ENCODE data around the gene CBLN3.

CBLN3 gene

DNA sequence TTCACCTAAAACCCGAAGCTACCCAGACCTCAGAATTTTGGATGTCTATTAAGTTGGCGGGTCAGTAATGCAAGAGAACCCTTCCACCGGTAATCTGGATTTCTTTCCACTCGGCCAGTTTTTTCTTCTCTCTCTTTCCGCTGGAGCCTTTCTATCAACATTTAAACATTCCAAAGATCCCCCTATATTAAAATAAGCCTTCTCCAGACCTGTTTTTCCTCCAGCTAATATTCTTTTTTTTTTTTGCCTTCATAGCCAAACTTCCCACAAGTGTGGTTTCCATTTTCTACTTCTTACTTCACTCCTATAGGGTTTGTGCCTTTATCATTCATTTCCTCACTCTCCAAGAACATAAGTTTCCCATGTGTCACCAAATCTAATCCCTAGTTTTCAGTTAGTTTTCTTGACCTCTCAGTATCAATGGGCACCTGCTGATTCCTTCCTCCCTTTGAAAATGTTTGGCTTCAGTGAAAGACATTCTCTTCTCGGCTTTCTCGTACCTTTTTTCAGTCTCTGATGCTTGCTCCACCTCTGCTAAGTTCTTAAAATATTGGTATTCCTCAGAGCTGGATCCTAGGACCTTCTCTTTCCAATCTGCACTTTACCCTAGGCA is 13.7 kb upstream of the CBLN3 start:
- H3K4me3 ChIP-seq (ENCODE audit: low read length): peak overlapping the region; percentile 96
- TF ChIP-seq ZNF274 (IDR thresholded peaks at IDR 0.05; ENCODE audit: low read depth, low read length): no peak

DNA sequence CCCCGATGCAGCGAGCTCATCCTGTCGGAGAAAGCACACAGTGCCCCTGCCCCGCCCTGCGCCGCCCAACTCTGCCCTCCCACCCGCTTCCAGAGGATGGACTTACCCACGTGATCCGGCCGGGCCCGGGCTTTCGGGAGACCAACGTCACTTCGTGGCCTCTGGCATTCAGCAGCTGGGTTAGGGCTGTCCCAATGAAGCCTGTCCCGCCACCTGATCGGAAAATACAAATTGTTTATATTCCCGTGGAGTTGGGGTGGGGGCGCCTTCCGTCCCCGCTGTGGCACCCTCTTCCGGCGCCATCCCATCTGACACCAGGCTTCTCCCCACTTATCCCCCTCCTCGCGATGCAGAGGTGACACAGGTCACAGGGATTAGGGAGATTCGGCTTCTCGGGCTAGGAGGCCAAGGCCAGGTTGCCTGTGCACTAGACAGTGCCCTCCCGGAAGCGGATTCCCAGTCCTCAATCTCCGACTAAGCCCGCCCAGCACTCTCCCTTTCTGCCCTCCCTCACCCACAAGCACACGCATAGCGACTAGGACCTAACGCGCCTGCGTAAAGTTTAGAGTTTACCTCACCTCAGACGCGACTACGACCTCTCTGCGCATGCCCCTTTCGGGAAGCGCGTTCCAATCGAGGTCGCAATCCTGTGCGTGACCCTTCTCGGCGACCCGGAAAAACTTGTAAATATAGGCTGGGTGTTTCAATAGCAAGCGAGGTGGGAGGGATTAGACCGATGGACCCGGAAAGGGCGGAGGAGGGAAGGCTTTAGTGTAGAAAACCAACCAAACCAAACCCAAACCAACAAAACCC is 13.0 kb upstream of the CBLN3 start, which contains the start of gene SDR39U1:
Gene SDR39U1 (minus strand): TSS at position 537 of the 813 bp plus-strand sequence. CDS start 7 bp downstream, at position 530.
- no peak for TF ChIP-seq ZNF274 (IDR thresholded peaks at IDR 0.05; ENCODE audit: low read depth, low read length)
- peak within 1 kb of the TSS; percentile 96 for H3K4me3 ChIP-seq (ENCODE audit: low read length)

DNA sequence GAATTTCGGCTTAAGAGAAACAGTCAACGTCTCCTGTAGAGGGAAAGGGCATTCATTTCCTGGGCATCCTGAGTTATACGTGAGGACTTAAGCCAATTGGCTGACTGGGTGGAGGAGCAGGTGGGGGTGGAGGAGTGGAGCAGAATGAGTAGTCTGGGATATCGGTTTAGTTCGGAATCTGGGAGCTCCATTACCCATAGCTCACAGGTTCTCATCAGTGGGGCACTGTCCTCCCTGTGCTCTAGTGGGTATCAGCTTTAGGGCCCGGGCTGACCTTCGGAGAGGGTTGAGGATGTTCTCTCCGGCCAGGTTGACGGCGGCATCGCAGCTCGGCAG is 12.4 kb upstream of the CBLN3 start:
- peak overlapping the region; percentile 71 for H3K4me3 ChIP-seq (ENCODE audit: low read length)
- no peak for TF ChIP-seq ZNF274 (IDR thresholded peaks at IDR 0.05; ENCODE audit: low read depth, low read length)

DNA sequence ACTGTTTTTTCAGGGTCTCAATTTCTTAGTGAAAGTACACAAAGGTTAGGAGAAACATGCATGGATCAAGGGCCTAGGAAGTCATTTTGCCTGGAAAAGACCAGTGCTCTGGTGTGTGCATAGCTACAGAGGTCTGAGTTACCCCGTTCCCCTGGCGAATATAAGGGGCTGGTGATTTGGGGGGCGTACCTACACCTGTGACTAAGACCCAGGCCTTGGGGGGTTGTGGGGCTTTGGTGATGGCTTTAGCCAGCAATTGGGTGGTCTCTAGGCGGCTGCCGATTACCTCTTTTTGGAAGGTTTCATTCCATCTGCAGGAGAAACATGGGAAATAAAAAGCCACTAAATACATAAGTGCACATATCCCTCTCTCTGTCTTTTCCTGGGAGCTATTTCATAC is 12.0 kb upstream of the CBLN3 start:
- H3K4me3 ChIP-seq (ENCODE audit: low read length): peak overlapping the region; percentile 71
- no peak for TF ChIP-seq ZNF274 (IDR thresholded peaks at IDR 0.05; ENCODE audit: low read depth, low read length)

DNA sequence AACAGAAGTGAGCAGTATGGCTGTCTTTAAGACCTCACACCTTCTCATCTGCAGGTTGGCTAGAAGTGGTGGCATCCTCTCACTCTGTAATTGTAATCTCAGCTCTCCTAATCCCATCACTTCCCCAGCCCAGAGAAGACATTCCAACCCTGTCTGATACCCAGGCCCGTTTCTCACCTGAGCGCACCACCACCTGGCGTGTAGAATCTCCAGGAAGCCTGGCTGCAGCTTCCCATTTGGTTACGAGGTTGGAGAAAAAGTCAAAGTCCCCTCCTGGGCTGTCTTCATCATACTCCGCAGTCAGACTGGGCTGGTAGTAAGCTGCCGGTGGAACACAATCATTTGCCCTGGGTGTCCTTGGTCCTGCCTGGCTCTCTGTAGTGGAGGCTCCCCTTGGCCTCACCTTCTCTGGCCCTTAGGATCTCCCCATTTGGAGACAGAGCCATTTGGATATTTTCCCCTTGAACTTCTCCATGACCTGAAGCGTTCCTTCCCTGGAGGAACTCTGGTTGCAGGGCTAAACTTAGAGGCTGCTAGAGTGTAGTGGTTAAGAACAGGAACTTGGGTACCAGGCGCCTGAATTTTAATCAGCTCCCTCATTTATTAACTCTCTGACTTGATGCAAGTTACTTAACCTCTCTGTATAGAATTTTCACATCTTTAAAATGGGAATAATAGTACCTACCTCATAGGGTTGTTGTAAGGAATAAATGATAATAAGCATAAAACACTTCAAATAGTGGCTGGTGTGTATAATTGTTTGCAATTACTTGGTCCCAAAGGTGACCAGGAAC is 11.3 kb upstream of the CBLN3 start:
- TF ChIP-seq ZNF274 (IDR thresholded peaks at IDR 0.05; ENCODE audit: low read depth, low read length): no peak
- H3K4me3 ChIP-seq (ENCODE audit: low read length): no peak overlapping the region

DNA sequence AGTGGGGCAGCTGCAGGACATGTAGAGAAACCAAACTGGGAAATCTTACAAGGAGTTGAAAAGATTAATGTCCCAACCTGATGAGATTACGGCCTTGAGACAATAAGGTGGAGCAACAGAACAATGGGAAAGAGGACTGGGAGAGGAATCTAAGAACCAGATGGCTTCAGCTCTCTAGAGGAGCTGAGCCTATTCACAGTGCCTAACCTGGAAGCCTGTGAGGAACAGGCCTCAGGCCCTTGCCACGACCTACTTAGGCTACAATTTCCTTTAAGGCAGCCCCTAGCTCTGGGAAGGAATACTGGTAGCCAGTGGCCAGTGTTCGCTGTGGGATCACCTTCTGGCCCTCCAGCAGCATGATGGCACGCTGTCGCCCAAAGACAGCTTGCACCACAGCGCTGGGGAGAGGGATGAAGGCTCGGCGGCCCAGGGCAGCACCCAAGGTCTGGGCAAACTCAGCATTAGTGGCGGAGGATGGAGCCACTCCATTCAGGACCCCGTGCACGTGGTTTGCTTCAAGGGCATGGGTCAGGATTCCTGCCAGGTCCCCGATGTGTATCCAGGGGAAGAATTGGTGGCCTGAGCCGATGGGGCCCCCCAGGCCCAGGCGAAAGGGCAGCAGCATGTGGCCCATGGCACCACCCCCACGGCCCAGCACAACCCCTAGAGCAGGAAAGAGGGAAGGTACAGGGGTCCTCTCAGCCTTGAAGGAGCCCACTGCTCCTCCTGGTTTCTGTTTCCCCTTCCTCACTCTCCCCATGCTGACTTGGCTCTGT is 10.6 kb upstream of the CBLN3 start:
- no peak for TF ChIP-seq ZNF274 (IDR thresholded peaks at IDR 0.05; ENCODE audit: low read depth, low read length)
- no peak overlapping the region for H3K4me3 ChIP-seq (ENCODE audit: low read length)

DNA sequence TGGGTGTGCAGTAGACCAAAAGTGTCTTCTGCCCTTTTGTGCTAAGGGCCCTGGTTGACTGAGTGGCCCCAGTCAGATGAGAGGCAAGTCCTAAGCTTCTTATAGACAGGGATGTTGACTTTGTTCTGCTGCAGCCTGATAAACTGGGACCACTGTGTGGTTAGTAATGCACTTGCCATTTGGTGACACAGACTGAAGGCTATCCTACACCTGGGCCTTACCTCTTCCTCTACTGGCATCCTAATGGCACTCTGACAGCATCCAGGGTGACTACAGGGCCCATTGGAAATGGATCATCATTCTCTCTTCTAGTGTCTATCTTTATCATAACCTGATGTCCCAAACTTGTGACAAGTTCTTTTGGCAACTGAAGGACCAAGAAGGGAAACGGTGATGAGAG is 9.8 kb upstream of the CBLN3 start:
- no peak overlapping the region for H3K4me3 ChIP-seq (ENCODE audit: low read length)
- TF ChIP-seq ZNF274 (IDR thresholded peaks at IDR 0.05; ENCODE audit: low read depth, low read length): no peak

DNA sequence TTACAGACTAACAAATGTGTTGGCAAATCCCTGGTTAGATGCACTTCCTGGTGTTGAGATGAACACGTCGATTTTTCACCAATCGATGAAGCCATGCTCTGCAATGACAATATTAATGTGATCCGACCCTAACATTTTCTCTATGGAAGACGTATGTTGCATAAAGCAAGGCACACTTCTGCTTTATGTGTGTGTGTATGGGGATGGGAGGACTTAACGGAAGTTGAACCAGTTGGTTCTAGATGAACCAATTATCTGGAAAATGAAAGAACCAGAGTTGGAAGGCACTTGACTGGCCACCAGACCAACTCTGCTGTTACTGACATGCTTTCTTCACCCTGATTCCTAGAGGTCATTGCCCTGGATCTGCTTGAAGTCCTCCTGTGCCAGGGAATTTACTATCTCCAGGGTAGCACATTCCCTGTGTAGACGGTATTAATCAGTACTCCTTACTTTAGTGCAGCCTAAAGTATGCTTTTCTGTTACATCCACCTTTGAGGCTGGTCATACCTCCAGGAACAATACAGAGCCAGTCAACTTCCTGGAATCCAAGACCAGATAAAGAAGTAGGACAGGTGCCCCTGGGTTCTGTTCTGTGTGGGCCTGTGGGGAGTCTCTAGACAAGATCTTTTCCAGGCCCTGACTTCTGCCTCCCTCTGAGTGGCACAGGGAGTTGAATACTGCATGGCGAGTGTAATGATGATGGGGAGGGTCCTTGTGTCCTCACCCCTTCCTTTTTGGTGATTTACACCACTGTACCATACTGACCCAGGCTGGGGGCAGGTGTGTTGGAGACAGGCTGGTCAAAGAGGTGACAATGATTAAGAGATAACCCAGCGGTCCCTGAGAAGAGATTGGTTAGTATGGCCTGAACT is 9.0 kb upstream of the CBLN3 start:
- H3K4me3 ChIP-seq (ENCODE audit: low read length): no peak overlapping the region
- no peak for TF ChIP-seq ZNF274 (IDR thresholded peaks at IDR 0.05; ENCODE audit: low read depth, low read length)

DNA sequence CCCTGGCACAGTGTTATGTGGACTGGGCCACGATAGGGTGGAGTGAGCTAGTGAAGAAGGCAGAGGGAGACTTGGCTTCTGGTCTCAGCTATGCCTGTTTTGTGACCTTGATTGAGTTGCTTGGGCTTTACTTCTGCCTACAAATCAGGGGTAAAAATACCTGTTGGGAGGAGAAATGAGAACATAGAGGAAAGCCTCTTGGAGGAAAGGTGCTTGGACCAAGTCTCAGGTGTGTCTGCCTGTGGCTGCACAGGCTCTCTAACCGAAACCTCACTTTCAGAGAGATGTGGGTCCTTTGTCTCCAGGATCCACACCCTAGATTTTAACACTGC is 8.2 kb upstream of the CBLN3 start:
- H3K4me3 ChIP-seq (ENCODE audit: low read length): no peak overlapping the region
- no peak for TF ChIP-seq ZNF274 (IDR thresholded peaks at IDR 0.05; ENCODE audit: low read depth, low read length)

DNA sequence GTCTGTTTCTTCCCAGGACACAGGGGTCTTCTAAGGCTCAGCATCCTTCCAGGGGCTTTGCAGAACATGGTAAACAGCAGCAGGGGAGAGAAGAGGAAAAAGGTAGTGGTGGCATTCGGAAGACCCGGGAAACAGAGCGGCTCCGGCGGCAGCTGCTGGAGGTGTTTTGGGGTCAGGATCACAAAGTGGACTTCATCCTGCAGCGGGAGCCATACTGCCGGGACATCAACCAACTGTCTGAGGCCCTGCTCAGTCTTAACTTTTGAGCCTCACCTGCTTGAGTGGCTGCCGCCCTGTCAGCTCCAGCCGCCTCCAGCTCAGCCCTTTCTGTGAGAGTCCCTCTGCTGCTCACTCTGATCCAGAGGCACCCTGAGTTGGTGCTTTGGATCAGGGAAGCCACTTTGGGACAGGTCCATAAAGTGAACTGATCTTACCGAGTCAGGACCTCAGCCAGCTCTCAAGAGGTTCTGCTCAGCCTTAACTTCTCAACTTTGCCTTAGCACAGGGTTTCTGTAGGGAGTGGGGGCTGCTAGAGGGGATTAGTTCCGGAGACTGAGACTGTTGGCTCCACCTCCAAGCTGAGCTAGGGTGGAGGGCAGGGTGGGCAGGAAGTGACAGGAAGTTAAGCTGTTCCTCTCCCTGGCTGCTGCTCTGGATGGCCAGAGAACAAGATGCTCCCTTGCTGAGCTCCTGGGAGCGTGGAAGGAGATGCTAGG is 7.7 kb upstream of the CBLN3 start:
- no peak overlapping the region for H3K4me3 ChIP-seq (ENCODE audit: low read length)
- TF ChIP-seq ZNF274 (IDR thresholded peaks at IDR 0.05; ENCODE audit: low read depth, low read length): no peak

DNA sequence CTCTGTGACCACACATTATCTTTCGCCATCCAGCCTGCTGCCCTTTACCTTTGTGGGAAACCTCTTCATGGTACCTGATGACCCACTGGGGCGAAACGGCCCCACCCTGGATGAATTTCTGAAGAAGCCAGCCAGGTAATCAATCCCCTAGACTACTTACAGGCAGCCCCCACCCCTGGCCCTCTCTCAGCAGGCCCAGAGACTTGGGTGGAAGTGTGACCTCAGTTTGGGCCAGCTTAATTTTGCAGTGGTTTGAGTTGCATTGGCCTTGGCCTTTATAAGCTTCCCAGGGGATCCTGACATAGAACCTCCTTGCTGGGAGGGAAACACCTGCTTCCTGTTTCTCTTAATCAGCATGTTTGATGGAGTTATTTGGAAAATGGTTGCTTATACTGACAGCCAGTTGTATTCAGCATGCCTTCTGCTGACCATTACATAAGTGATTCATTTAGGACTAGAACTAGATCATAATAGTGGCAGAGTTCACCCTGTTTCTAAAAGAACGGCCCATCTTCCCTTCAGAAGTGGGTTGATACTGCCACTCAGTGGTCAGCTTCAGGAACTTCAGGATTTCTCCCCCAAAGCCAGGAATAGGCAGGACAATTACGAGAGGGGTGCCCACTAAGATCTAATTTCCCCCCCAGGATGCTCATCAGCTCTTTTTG is 7.0 kb upstream of the CBLN3 start:
- no peak for TF ChIP-seq ZNF274 (IDR thresholded peaks at IDR 0.05; ENCODE audit: low read depth, low read length)
- no peak overlapping the region for H3K4me3 ChIP-seq (ENCODE audit: low read length)

DNA sequence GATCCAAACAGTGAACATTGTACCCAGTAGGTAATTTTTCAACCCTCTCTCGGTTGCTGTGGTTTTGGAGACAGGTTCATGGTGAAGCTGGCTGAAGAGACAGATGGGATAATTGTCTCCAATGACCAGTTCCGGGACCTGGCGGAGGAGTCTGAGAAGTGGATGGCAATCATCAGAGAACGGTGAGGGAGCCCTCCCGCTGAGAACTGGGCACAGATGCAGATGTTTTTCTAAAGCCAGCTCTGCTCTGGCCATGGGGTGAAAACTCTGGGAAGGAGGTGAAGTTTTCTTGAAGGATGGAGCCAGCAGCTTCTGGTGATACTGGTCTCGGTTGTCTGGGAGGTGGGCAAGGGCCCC is 6.5 kb upstream of the CBLN3 start:
- TF ChIP-seq ZNF274 (IDR thresholded peaks at IDR 0.05; ENCODE audit: low read depth, low read length): no peak
- H3K4me3 ChIP-seq (ENCODE audit: low read length): no peak overlapping the region
